ENCODE data around the gene BORCS5. TPM values are rescaled to one million over a fixed set of nuclear protein-coding genes. Genes with fewer than 3 reads are reported as not detected.

Gene BORCS5
- total and polyA plus RNA-seq, 2 experiments from 2014 or later: 11.3 to 12.6 TPM

DNA sequence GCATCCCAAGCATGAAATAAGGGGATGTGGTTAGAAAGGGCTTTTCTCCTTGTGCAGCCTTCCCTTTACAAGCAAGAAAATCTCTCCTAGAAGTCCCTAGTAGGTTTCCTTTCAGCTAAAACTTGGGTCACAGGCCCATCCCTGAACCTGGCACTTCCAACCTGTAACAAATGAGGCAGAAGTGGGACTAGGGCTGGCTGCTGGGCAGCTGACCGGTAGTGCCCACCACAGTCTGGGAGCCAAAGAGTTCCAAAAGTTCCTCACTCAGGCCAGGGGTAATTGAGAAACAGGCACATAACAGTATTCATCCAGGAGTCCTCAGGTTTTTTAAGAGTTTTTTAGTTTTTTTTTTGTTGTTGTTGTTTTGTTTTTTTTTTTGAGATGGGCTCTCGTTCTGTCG lies 30.6 kb upstream of the BORCS5 start:
- Histone ChIP-seq H3K27ac (ENCODE audit: low read depth) (no peak overlapping the region), H4K20me1 (replicated peaks; ENCODE audit: insufficient read depth) (no peaks in the 10 kb centered on the region), H3K36me3 (ENCODE audit: insufficient read depth) (no peaks in the 10 kb centered on the region), H3F3A (replicated peaks; ENCODE audit: low read depth) (0 out of 2 replicates have a peak, but pooled peaks cover 3% of the 10 kb centered on the region), H3K27me3 (ENCODE audit: insufficient read depth) (no peaks in the 10 kb centered on the region), H3K4me1 (ENCODE audit: insufficient read depth) (peaks cover 9% of the 10 kb centered on the region; the same call in 1 of the 2 replicates), H2AFZ (no peak overlapping the region), H3K9me2 (ENCODE audit: insufficient read depth) (peaks cover 3% of the 10 kb centered on the region; the same call in 1 of the 2 replicates), H3K4me3 (no peak overlapping the region), H3K4me2 (no peak overlapping the region), H3K79me2 (replicated peaks; ENCODE audit: insufficient read depth) (no peaks in the 10 kb centered on the region)
- peaks cover 3% of the 10 kb centered on the region for H3K4me1 Mint-ChIP-seq
- H3K36me3 Mint-ChIP-seq (ENCODE audit: low read depth): peaks cover 11% of the 10 kb centered on the region
- ATAC-seq: no peak
- peaks cover 10% of the 10 kb centered on the region for H3K9me3 Mint-ChIP-seq
- H3K27ac Mint-ChIP-seq: no peak overlapping the region
- no peak overlapping the region for H3K4me3 Mint-ChIP-seq
- no peak for DNase-seq (ENCODE audit: low spot score)
- H3K27me3 Mint-ChIP-seq (ENCODE audit: insufficient read depth, low read depth, poor library complexity): peaks cover 13% of the 10 kb centered on the region
- TF ChIP-seq CREB1 (CRISPR knock-in tag; IDR thresholded peaks at IDR 0.05; ENCODE audit: low read depth) (no peak), ZNF331 (CRISPR knock-in tag; IDR thresholded peaks at IDR 0.05; ENCODE audit: low read depth) (no peak), ETS1 (IDR thresholded peaks at IDR 0.05) (no peak), EZH2phosphoT487 (IDR thresholded peaks at IDR 0.05; ENCODE audit: unreplicated experiment) (no peak), EZH2 (IDR thresholded peaks at IDR 0.05; ENCODE audit: low read depth, unreplicated experiment) (no peak), NANOG (IDR thresholded peaks at IDR 0.05; ENCODE audit: borderline replicate concordance) (no peak), POLR2AphosphoS5 (IDR thresholded peaks at IDR 0.05; ENCODE audit: low read depth) (no peak), REST (IDR thresholded peaks at IDR 0.05; ENCODE audit: unreplicated experiment) (no peak), JUNB (IDR thresholded peaks at IDR 0.05; ENCODE audit: unreplicated experiment) (no peak), CTCF (conservative IDR thresholded peaks at IDR 0.05; ENCODE audit: low read depth in 2 of 2) (no peak), ZNF462 (CRISPR knock-in tag; IDR thresholded peaks at IDR 0.05) (no peak), ZNF114 (CRISPR knock-in tag; IDR thresholded peaks at IDR 0.05) (no peak), STAT1 (IDR thresholded peaks at IDR 0.05; ENCODE audit: unreplicated experiment) (no peak)
